22Rv1 (cell line): ENCODE measurements around the gene ARHGEF28.

Source experiments
- ZFX ChIP-seq: fragments of 450-650 bp; IDR thresholded peaks from 2 replicates; pipeline ENCODE4 v1.6.1; 2017; ENCODE audit warnings: antibody characterized with exemption, borderline replicate concordance
- TF ChIP-seq, protein P1 (sequence below): fragments of 450-650 bp; IDR thresholded peaks from 2 replicates; pipeline ENCODE4 v1.5.1; 2017; ENCODE audit warnings: mild to moderate bottlenecking

DNA sequence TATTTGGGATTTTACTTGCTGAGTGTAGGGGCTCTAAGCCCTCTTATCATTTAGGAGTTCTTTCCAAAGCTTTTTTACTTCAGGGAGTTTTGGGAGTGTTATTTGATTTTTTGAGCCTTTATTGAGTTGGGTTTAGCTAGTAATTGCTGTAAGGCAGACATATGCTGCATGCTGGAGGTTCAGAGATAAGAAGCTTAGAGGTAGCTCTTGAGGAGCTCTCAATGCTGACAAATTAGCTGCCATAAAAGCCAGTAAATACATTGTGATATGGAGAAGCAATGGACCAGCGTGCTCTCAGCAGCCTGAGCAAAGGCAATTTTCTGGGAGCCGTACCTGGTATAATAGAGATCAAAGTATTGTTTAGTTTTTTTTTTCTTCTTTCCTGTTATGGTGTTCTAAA is 11.6 kb downstream of the ARHGEF28 start:
- TF ChIP-seq, protein P1, sequence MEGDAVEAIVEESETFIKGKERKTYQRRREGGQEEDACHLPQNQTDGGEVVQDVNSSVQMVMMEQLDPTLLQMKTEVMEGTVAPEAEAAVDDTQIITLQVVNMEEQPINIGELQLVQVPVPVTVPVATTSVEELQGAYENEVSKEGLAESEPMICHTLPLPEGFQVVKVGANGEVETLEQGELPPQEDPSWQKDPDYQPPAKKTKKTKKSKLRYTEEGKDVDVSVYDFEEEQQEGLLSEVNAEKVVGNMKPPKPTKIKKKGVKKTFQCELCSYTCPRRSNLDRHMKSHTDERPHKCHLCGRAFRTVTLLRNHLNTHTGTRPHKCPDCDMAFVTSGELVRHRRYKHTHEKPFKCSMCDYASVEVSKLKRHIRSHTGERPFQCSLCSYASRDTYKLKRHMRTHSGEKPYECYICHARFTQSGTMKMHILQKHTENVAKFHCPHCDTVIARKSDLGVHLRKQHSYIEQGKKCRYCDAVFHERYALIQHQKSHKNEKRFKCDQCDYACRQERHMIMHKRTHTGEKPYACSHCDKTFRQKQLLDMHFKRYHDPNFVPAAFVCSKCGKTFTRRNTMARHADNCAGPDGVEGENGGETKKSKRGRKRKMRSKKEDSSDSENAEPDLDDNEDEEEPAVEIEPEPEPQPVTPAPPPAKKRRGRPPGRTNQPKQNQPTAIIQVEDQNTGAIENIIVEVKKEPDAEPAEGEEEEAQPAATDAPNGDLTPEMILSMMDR: no peak
- no peak for TF ChIP-seq ZFX
